Right renal cortex interstitium (tissue), 3 donors: ENCODE measurements around the gene TSEN54. TPM values are rescaled to one million over a fixed set of nuclear protein-coding genes. Genes with fewer than 3 reads are reported as not detected.

Source experiments
- DNase-seq, 3 donors: peaks; one replicate each; pipeline ENCODE4 v3.0.0-alpha.2; 2013; ENCODE audit warnings: low read depth in 3 of 3, low spot score in 2 of 3
- polyA plus RNA-seq, 3 donors: library from polyadenylated mRNA; unstranded; fragments of 120-200 nt; gene quantifications; one replicate each; pipeline ENCODE4 v1.2.1, GENCODE V29; 2013; ENCODE audit not compliant: insufficient read length in 3 of 3

The TSEN54 gene
- polyA plus RNA-seq, 3 donors, result 36.2 to 43.6 (median 43.2) TPM

GRCh38 chr17:75487351-75488070, 28.8 kb upstream of the TSEN54 start:
- no peak for DNase-seq

DNA sequence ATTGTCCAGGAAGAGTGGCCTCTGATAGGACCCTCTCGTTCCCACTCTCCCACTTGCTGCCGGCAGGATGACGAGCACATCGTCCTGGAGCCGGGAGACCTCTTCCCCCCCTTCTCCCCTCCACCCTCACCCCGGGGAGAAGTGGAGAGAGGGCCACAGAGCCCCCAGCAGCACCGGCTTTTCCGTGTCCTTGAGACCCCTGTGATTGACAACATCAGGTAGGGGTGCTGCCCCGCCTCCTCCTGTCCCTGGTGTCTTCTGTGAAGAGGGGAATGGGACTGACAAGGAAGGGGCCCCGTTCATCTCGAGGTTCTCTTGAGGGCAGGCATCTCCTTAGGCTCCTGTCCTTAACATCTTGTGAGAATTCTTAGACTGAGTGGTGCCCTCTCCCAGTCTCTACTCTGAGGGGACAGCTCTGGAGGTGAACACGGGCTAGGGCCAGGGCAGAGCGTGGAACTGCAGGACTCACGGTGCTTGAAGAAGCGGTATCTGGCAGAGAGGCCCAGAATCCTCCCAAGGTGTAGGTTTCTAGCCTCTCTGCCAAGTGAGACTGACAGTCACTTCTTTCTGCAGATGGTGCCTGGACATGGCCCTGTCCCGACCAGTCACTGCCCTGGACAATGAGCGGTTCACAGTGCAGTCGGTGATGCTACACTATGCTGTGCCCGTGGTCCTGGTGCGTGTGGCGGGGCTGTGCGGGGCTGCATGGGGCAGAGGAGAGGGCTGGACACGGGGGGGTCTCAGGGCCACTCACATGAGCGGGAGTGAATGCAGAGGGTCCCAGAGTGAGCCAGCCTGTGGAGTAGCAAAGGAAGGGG, 27.4 kb upstream of the TSEN54 start:
- no peak for DNase-seq

- DNase-seq, result no peak
Measured at GRCh38 chr17:75489511-75489955, 26.8 kb upstream of the TSEN54 start.

DNA sequence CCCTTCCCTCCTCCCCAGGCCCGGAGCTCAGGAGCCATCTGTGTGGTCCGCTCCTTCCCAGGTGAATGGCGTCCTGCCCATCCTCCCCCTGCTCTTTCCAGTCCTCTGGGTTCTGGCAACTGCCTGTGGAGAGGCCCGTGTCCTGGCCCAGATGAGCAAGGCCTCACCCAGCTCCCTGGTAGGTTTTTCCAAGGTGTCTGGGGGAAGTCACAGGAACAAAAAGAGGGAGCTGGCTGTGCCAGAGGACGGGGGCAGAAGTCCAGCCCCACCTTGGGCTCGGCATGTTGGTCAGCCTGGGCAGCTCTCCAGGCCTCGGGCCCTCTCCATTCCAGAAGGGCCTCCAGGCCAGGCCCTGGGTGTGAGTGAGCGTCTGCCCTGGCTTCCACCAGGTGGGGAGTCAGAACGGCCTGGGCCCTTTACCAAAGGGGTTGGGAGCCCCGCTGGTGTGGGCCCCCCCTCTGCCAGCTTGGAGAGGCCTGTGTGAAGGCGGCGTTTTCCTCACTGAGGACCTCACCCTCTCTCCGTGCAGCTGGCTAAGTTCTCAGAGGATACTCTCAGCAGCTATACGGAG, 26.1 kb upstream of the TSEN54 start:
- no peak for DNase-seq

DNA sequence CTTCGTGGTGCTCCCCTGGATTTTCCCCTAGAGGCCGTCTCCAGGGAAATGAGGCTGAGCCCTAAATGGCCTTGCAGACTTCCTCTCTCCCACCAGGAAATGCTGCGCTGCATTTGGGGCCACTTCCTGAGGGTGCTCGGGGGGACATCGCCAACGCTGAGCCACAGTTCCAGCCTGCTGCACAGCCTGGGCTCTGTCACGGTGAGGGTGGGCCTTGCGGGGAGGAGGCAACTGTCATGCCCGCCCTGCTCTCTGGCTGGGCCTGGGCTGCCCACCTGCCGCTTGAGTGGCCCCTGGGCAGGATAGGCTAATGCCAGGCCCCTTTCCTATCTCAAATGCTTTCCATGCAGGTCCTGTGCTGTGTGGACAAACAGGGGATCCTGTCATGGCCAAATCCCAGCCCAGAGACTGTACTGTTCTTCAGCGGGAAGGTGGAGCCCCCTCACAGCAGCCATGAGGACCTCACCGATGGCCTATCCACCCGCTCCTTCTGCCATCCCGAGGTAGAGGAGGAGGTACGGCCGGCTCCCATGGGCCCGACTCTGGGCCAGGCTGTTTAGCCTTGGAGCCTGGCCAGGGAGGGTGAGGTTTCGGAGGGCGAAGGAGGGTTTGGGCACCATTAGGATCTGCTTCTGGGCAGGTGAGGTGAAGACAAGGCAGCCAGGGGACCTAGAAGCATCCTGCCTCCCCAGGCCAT, 25.2 kb upstream of the TSEN54 start:
- no peak for DNase-seq

GRCh38 chr17:75491680-75492079, 24.6 kb upstream of the TSEN54 start:
- DNase-seq, result no peak

DNA sequence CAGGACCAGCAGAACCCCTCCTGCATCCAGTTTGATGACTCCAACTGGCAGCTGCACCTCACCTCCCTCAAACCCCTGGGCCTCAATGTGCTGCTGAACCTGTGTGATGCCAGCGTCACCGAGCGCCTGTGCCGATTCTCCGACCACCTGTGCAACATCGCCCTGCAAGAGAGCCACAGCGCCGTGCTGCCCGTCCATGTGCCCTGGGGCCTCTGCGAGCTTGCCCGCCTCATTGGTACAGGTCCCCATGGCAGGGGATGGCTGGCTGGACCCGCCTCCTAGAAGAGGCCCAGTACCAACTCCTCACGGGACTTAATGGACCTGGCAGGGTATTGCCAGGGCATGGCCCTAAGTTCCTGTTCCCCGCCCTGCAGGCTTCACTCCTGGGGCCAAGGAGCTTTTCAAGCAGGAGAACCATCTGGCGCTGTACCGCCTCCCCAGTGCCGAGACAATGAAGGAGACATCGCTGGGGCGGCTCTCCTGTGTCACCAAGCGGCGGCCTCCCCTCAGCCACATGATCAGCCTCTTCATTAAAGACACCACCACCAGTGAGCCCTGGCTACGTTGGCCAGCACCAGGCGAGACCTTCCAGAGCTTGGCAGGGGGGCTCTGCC, 23.7 kb upstream of the TSEN54 start:
- no peak for DNase-seq

DNA sequence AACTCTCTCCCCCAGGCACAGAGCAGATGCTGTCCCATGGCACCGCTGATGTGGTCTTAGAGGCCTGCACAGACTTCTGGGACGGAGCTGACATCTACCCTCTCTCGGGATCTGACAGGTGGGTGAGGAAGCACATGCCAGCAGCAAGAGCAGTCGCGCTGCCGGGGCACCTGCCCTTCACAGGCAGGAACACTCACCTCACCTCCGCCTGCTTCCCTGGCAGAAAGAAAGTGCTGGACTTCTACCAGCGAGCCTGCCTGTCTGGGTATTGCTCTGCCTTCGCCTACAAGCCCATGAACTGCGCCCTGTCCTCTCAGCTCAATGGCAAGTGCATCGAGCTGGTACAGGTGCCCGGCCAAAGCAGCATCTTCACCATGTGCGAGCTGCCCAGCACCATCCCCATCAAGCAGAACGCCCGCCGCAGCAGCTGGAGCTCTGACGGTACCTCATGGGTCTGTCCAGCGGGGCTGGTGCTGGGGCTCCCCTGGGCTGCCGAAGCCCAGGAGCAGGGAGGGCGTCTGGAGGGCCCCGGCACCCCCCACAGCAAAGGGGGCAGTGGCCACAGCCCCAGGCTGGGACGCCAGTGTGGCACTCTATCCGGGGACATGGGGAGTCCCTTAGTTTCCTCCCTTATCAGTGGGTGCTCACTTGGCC, 22.7 kb upstream of the TSEN54 start:
- DNase-seq, result no peak

DNA sequence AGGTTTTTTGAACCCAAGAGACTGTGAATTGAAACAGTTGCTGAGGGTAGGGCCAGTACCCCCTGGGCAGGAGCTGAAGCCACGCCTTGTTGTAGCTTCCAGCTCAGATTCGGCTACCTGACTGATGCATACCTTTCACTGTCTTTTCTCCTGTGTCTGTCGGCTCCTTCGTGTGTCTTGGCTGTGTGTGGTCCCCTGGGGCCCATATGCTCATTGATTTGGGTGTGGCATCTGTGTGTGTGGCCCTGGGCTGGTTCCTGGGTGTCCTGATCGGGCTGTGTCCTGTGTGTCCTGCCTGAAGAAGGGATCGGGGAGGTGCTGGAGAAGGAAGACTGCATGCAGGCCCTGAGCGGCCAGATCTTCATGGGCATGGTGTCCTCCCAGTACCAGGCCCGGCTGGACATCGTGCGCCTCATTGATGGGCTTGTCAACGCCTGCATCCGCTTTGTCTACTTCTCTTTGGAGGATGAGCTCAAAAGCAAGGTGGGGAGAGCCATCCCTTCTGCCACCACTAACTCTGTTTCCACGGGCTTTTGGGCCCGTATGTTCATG, 21.9 kb upstream of the TSEN54 start:
- no peak for DNase-seq

DNA sequence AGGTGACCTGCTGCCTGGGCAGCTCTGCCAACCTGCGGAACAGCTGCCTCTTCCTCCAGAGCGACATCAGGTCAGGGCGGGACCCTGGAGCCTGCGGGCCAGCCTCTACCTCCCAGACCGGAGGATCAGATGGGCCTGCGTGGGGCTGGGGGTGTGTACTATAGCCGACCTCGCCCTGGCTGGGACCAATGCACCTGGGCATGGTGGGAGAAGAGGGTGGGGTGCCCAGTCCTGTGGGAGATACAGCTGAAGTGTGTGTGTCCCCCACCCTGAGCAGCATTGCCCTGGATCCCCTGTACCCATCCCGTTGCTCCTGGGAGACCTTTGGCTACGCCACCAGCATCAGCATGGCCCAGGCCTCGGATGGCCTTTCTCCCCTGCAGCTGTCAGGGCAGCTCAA, 20.3 kb upstream of the TSEN54 start:
- no peak for DNase-seq

DNA sequence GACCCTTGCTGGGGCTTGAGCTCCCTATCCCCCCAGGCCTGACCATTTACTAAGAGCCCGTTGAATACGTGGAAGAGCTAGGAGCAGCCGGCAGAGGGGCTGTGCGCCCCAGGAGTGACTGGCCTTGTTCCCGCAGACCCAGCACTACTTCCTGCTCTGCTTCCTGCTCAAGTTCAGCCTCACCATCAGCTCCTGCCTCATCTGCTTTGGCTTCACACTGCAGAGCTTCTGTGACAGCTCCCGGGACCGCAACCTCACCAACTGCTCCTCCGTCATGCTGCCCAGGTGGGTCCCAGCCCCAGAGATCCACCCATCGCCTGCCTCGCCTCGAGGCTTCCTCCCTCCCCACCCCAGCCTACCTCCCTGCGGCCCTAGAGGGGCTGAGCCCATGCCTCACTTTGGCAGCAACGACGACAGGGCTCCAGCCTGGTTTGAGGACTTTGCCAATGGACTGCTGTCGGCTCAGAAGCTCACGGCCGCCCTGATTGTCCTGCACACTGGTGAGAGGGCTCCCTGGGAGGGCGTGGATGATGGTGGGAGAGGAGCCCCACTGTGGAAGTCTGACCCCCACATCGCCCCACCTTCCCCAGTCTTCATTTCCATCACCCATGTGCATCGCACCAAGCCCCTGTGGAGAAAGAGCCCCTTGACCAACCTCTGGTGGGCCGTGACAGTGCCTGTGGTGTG, 18.1 kb upstream of the TSEN54 start:
- no peak for DNase-seq

- no peak for DNase-seq
Measured at GRCh38 chr17:75498726-75499213, 17.6 kb upstream of the TSEN54 start.

- DNase-seq, result no peak
Measured at GRCh38 chr17:75499313-75500022, 16.9 kb upstream of the TSEN54 start.

DNA sequence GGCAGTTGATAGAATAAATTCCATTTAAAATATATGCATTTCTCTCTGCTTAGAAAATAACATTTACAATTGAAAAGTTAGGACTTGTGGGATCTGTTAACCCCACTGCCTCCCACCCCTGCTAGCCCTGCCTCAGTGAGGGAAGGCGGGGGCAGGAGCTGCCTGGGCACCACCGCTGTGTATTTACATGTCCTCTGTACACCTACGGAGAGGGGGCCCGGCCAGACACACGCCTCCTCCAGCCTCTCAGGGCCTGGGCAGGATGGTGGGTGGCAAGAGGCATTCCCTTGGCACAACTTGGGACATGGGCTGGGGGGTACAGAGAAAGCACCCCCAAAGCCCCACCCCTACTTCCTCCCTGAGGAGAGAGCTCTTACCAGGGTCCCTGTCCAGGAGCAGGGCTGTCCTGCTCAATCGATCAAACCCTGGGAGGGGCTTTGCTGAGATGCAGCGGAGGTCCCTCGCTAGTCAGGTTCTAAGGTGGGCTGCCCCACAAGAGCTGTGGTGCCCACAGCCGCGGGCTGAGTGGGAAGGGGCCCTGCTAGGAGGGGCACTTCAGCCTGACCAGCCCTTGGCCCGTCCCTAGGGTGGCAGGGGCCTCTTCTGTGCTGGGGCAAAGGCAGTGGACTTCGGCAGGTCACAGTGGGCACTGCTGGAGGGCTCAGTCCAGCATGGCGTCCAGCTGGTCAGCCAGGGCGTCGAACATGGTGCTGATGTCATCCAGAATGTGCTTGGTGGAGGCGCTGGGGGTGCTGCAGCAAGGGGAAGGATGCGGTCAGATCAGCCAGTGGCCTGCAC, 15.7 kb upstream of the TSEN54 start:
- DNase-seq, result no peak

- no peak for DNase-seq
Measured at GRCh38 chr17:75501378-75502071, 14.8 kb upstream of the TSEN54 start.

DNA sequence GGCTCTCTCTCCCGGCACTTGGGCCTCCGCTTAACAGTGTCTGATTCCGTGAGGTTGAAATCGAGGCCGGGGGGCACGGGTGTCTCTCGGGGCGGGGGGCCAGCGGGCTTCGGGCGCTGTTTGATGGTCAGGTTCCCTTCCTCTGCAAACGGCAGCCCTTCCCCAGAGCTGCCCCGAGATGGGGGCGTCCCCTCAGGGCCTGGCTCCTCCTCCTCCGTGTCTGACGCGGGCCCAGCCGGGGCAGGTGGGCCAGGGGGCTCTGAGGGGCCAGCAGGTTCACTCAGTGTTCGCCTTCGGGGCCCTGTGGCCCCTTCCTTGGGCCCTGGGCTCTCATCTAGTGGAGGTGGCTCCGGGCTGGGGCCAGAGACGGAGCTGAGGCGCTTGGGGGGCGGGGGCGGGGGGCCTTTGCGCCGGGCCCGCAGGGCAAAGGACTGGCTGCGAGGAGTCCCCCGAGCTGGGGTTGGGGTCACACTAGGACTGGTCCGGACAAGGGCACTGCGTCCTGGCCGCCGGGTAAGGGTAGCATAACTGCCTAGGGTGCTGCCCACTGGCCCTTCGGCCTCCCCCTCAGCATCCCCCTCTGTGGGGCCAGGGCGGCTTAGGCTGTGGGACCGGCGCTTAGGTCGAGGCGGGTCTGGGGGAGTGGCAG, 14.1 kb upstream of the TSEN54 start:
- no peak for DNase-seq
